Measurements from ENCODE around the gene PKNOX2.

PKNOX2 gene

GRCh38 chr11:125389339-125390166 is 225.0 kb downstream of the PKNOX2 start:
- DNase-seq = no peak

- DNase-seq = peak; percentile 73
Observed at GRCh38 chr11:125390946-125391345, 226.4 kb downstream of the PKNOX2 start.

- DNase-seq = no peak
Observed at GRCh38 chr11:125393331-125393730, 228.8 kb downstream of the PKNOX2 start.

- DNase-seq = no peak
Observed at GRCh38 chr11:125394296-125394695, 229.7 kb downstream of the PKNOX2 start.

DNA sequence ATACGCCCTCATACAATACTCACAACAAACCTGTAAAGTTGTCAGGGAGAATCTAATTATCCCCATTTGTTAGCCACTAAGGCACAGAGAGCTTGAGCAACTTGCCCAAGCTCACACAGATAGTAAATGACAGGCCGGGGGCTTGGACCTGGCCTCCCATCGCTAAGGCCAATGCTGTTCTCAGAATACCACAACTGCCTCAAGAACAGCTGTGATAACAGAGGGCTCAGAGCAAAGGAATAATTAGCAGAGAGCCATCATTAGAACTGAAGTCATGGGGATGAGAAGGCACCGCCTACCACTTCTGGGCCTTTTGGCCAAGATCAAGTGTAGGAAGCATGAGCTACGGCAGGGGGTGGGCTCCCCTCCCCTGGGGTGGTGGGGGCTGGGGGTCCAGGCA is 232.9 kb downstream of the PKNOX2 start:
- no peak for DNase-seq

DNA sequence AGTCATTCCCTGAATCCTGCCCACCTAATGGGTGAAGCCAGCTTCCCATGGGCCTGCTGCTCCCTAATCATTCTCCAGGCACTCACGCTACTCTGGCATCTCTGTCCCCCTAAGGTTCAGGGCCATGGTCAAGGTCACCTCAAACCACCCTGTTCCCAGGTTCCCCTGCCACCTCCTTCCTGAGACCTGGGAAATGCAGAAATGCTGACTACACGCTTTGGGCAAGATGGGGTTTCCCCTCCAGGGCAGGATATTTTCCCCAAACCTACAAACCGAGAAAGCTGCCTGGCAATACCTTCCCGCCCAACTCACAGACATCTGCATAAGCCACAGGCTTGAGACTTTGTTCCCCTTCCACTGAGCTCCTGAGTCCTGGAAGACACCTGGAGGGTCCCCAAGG is 233.9 kb downstream of the PKNOX2 start:
- DNase-seq = no peak

- no peak for DNase-seq
Observed at GRCh38 chr11:125398994-125399640, 234.6 kb downstream of the PKNOX2 start.

GRCh38 chr11:125399945-125400344 is 235.4 kb downstream of the PKNOX2 start:
- no peak for DNase-seq

DNA sequence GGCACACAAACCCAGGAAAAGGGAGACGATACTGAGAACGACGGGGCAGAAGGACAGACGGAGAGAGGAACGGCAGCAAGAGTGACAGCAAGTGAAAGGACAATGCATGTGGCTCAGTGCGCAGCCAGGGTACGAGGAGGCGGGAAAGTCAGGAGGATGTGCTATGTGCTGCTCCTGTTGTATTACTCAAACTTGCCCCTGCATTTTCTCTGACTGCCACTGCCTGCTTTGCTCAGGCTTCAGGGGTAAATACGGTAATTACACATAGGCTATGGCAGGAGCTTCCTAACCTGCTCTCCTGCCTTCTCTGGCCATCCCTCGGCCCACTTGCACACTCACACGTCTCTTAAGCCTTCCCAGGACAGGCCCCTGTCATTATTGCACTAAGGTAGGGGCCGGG is 236.7 kb downstream of the PKNOX2 start:
- DNase-seq = no peak

DNA sequence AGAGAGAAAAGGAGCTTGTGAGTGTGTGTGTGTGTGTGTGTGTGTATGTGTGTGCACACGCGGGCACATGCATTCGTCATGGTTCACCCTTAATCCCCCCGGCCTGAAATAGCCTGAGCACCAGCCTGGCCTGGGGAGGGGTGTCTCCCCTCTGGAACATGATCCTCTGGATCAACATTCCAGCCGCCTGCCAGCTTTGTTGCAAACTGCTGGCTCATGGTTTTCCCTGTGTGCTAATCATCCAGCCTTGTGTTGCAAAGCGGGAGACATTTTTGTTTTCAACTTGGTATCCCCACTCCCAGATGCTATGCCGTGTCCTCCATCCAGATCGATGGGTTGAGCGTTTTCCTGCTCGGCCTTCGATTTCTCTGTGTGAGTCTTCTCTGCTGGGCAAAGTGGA is 237.2 kb downstream of the PKNOX2 start:
- peak; percentile 23 for DNase-seq

GRCh38 chr11:125402435-125402834 is 237.9 kb downstream of the PKNOX2 start:
- DNase-seq = peak; percentile 52

GRCh38 chr11:125404157-125404810 is 239.7 kb downstream of the PKNOX2 start:
- DNase-seq = no peak

DNA sequence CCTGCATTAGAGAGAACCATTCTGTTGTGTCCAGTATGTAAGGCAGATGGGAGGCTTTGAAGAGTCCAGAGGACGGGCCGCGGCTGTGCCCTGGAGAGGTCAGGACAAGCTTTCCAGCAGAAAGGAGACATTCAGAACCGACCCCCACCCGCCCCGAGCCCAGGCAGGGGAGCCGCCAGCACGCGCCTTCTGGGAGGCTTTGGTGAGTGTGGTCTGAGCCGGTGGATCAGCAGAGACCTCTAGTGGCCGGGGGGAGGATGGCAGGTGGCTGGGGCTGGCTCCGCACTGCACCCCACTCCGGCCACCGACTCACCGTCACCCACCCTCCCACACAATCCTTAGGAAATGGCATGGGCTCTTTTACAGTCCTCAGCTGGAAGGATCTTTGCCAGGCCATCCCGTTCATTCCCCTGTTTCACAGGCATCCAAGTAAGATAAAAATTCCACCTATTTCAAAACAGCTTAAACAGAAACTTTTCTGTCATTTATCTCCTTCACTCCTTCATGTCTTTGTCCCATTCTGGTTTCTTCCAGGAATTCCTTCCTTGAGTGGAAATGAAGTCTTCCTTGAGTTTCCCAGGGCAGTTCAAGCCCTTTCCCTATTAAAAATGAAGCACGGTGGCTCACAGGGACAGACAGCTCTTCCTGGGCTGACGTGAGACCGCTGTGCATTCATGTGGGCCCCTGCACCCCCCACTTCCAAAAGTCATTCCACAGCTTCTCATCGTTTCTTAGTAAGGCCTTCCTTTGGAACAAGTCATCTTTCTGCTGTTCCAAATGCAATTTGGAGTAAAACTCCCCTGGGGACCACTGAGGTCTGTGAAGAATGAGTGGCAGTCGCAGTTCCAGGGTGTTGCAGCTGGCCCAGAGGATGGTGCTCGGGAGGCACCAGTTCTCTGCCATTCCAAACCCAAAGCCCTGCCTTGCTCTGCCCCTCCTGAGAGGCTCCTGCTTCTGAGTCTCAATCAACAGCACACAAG is 240.6 kb downstream of the PKNOX2 start:
- DNase-seq = peak; percentile 47

- DNase-seq = no peak
Observed at GRCh38 chr11:125407046-125407445, 242.5 kb downstream of the PKNOX2 start.

DNA sequence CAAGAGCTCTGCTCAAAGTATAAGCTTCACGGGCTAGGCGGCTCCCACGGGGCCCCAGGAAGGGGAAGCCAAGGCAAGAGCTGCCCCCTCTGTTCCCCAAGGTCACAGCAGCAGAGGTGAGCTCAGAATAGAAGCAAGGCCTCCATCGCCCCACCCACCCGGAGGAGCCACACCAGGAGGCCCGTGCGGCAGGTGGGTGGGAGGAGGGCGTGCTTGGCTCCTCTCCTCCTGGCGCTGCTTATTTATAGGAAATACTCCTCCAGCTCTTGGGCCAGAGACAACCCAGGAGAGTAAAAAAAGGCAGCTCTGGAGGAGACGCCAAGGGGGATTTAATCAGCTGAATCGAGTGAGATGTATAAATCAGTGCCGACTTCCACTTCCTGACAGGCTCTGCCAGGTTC is 243.8 kb downstream of the PKNOX2 start:
- no peak for DNase-seq

DNA sequence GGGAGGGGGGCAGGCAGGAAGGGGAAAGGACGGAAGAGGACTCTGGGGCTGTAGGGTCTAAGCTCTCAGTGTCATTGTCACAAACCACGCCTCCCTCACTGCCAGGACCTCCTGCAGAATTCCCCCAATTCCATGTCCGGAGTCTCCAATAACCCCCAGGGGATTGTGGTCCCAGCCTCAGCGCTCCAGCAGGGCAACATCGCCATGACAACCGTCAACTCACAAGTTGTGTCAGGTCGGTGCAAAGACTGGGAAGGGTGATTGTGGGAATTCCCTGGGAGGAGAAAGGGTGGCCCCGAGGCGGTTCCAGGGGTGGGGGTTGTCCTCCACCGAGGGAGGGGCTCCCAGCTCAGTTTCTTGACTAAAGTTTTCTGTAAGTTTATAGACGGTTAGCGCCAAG is 245.5 kb downstream of the PKNOX2 start:
- DNase-seq = peak; percentile 83

GRCh38 chr11:125412177-125412496 is 247.6 kb downstream of the PKNOX2 start:
- DNase-seq = no peak

DNA sequence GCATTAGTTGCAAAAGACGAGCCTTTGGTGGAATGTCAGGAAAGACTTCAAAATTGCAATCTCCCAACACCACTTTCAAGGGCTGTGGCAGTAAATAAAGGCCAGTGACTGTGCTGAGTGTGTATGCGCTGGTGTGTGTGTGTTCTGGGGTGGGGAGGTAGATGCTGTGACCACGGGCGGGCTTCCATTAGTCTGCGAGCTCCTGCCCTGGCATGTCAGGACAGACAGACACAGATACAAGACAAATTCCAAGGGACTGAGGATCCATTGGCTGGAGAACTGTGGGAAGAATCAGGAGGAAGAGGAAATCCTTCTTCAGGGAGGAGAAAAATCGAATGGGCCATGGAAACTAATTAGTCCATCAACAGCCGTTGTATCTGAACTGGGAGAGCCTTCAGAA is 248.0 kb downstream of the PKNOX2 start:
- DNase-seq = no peak

GRCh38 chr11:125413226-125413625 is 248.7 kb downstream of the PKNOX2 start:
- DNase-seq = no peak

DNA sequence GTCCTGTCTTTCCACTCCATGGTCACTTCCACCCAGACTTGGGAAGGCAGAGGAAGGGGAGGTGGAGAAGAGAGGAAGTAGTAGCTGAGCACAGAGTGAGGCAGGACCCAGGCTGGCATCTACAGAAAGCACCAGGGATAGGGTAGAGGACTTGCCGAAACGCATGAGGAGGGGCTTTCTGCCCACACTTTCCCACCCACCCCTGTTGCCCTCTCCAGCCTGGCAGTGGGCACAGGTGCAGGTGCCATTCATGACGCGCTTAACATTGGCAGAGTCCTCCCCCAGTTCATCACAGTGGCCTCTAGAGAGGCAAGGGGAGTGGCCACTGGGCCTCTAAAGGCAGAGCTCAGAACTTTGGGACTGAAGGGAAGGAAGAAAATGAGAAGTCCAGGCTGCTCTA is 249.6 kb downstream of the PKNOX2 start:
- no peak for DNase-seq

GRCh38 chr11:125416981-125417935 is 252.7 kb downstream of the PKNOX2 start:
- DNase-seq = no peak
